ENCODE results near the gene ARHGEF18. TPM values are rescaled to one million over a fixed set of nuclear protein-coding genes. Genes with fewer than 3 reads are reported as not detected.

Gene ARHGEF18
- total and polyA plus RNA-seq, 5 donors = 7.6 to 13.3 (median 11.5) TPM

Other genes with a start within 250 kb of the ARHGEF18 start
- gene INSR, start 54.5 kb upstream of the ARHGEF18 start, total RNA-seq = 10 to 100 TPM; 48.2 to 58.6 (median 55.8) TPM
- 17.3 TPM for gene INSR, start 54.5 kb upstream of the ARHGEF18 start, polyA plus RNA-seq
- gene PEX11G, start 140.1 kb downstream of the ARHGEF18 start, total RNA-seq = 1 to 10 TPM; 1.5 to 2.5 (median 2.3) TPM
- gene PEX11G, start 140.1 kb downstream of the ARHGEF18 start, polyA plus RNA-seq = 3.2 TPM
- gene ZNF358, start 167.2 kb downstream of the ARHGEF18 start, total RNA-seq = 100 to 1,000 TPM; 101 to 120 (median 115) TPM
- 143 TPM for gene ZNF358, start 167.2 kb downstream of the ARHGEF18 start, polyA plus RNA-seq
- gene MCOLN1, start 173.7 kb downstream of the ARHGEF18 start, total RNA-seq = 10 to 100 TPM; 19.5 to 24.4 (median 21.8) TPM
- 20.7 TPM for gene MCOLN1, start 173.7 kb downstream of the ARHGEF18 start, polyA plus RNA-seq
- gene PNPLA6, start 186.8 kb downstream of the ARHGEF18 start, total RNA-seq = 10 to 100 TPM; 53.4 to 70.9 (median 65.4) TPM
- gene PNPLA6, start 186.8 kb downstream of the ARHGEF18 start, polyA plus RNA-seq = 33.5 TPM
- under 1 TPM; 0.20 to 0.71 (median 0.38) TPM for gene CAMSAP3, start 246.9 kb downstream of the ARHGEF18 start, total RNA-seq
- 0.29 TPM for gene CAMSAP3, start 246.9 kb downstream of the ARHGEF18 start, polyA plus RNA-seq